ENCODE measurements around the gene SACS. TPM values are rescaled to one million over a fixed set of nuclear protein-coding genes. Genes with fewer than 3 reads are reported as not detected.

SACS gene
- polyA plus RNA-seq, 1 donor = 5.4 TPM

DNA sequence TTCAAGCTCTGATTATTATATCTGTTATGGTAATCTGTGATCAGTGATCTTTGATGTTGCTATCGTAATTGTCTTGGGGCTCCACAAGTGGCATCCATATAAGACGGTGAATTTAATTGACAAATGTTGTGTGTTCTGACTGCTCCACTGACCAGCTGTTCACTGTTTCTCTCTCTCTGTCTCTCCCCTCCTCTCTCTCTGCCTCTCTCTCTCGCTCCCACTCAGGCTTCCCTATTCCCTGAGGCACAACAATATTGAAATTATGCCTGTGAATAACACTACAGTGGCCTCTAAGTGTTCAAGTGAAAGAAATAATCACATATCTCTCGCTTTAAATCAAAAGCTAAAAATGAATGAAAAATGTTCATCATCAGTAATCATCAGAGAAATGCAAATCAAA lies 4.4 kb upstream of the SACS start:
- no peaks in the 10 kb centered on the region for H3K4me1 ChIP-seq (ENCODE audit: control insufficient read depth, insufficient read depth, low read length)
- no peaks in the 10 kb centered on the region for H3K36me3 ChIP-seq (ENCODE audit: control insufficient read depth, insufficient read depth, low read length)
- DNase-seq = no peak
- no peak overlapping the region for H3K4me3 ChIP-seq (ENCODE audit: low read length)
- WGBS (ENCODE audit: insufficient coverage, low lambda C conversion rate) = 64% methylated on average over 2 of the region's 4 CpGs
- peaks cover 17% of the 10 kb centered on the region for H3K27me3 ChIP-seq (ENCODE audit: control insufficient read depth, insufficient read depth, low read length)
- H3K9me3 ChIP-seq (ENCODE audit: control insufficient read depth, low read depth, low read length) = peaks cover 2% of the 10 kb centered on the region
- H3K27ac ChIP-seq (ENCODE audit: low read length) = no peak overlapping the region

GRCh38 chr13:23436680-23437079 lies 3.2 kb upstream of the SACS start:
- DNase-seq = no peak
- Histone ChIP-seq H3K9me3 (ENCODE audit: control insufficient read depth, low read depth, low read length) (peaks cover 2% of the 10 kb centered on the region), H3K4me1 (ENCODE audit: control insufficient read depth, insufficient read depth, low read length) (no peaks in the 10 kb centered on the region), H3K4me3 (ENCODE audit: low read length) (no peak overlapping the region), H3K36me3 (ENCODE audit: control insufficient read depth, insufficient read depth, low read length) (no peaks in the 10 kb centered on the region), H3K27me3 (ENCODE audit: control insufficient read depth, insufficient read depth, low read length) (peaks cover 24% of the 10 kb centered on the region), H3K27ac (ENCODE audit: low read length) (no peak overlapping the region)
- 80% methylated on average over 1 of the region's 5 CpGs for WGBS (ENCODE audit: insufficient coverage, low lambda C conversion rate)

DNA sequence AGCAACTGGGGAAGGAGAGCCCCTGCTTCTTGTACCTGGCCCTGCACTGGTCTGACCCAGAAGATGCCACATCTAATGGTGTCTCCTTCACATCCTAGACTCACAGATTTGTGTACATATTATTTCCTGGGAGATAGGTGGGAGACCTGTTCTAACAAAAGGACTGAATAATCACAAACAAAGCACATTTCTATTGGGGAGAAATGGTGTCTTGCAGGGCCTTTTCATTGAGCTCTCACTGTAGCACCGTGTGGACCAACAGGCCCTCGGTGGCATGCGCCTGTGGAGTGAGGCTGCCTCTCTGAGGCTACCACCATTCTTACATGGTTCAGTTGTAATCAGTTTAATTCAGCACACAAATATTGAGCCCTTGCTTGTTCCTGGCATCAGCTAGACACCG lies 989 bp upstream of the SACS start:
- 80% methylated on average over 3 of the region's 4 CpGs for WGBS (ENCODE audit: insufficient coverage, low lambda C conversion rate)
- no peak for DNase-seq
- Histone ChIP-seq H3K4me3 (ENCODE audit: low read length) (no peak overlapping the region), H3K27me3 (ENCODE audit: control insufficient read depth, insufficient read depth, low read length) (peaks cover 24% of the 10 kb centered on the region), H3K4me1 (ENCODE audit: control insufficient read depth, insufficient read depth, low read length) (no peaks in the 10 kb centered on the region), H3K27ac (ENCODE audit: low read length) (no peak overlapping the region), H3K36me3 (ENCODE audit: control insufficient read depth, insufficient read depth, low read length) (no peaks in the 10 kb centered on the region), H3K9me3 (ENCODE audit: control insufficient read depth, low read depth, low read length) (peaks cover 2% of the 10 kb centered on the region)

- Histone ChIP-seq H3K4me1 (ENCODE audit: control insufficient read depth, insufficient read depth, low read length) (no peaks in the 10 kb centered on the region), H3K4me3 (ENCODE audit: low read length) (peak overlapping the region; percentile 39), H3K27me3 (ENCODE audit: control insufficient read depth, insufficient read depth, low read length) (peaks cover 27% of the 10 kb centered on the region), H3K27ac (ENCODE audit: low read length) (no peak overlapping the region), H3K36me3 (ENCODE audit: control insufficient read depth, insufficient read depth, low read length) (no peaks in the 10 kb centered on the region), H3K9me3 (ENCODE audit: control insufficient read depth, low read depth, low read length) (no peaks in the 10 kb centered on the region)
- no peak for DNase-seq
- 25% methylated on average over 2 of the region's 6 CpGs for WGBS (ENCODE audit: insufficient coverage, low lambda C conversion rate)
These were observed 876 bp downstream of the SACS start for GRCh38 chr13:23432626-23433025.

GRCh38 chr13:23430664-23431063 lies 2.8 kb downstream of the SACS start:
- H3K27me3 ChIP-seq (ENCODE audit: control insufficient read depth, insufficient read depth, low read length) = peaks cover 27% of the 10 kb centered on the region
- 70% methylated on average over 2 of the region's 5 CpGs for WGBS (ENCODE audit: insufficient coverage, low lambda C conversion rate)
- DNase-seq = no peak
- no peak overlapping the region for H3K27ac ChIP-seq (ENCODE audit: low read length)
- no peaks in the 10 kb centered on the region for H3K4me1 ChIP-seq (ENCODE audit: control insufficient read depth, insufficient read depth, low read length)
- H3K36me3 ChIP-seq (ENCODE audit: control insufficient read depth, insufficient read depth, low read length) = no peaks in the 10 kb centered on the region
- no peaks in the 10 kb centered on the region for H3K9me3 ChIP-seq (ENCODE audit: control insufficient read depth, low read depth, low read length)
- H3K4me3 ChIP-seq (ENCODE audit: low read length) = no peak overlapping the region

DNA sequence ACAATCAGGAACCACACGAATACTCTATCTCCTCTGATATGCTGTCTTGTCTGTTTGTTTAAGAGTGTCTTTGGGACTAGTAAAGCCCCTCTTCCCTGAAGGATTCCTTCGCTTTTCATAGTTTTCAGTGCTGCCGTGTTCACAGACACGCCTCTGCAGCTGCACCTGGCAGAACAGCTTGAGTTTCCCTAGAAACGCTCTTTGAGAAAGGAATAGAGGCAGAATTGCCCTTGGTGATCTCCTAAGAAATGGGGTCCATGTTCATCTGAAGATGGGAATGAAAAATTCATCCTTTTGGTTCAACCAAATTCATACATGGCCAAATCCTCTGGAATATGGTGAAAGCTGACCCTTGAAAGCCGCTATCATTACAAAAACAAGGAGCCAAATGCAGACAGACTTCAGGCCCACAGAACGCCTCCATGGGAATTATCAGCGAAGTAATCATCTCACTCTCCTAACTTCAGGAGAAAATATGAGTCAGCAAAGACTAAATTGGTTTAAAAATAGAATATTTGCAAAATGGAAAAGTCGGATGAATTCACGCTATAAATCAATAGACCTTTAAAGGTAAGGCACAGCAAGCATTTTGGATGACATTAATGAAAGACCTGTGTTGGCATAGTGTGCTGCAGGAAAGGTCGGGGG lies 5.5 kb downstream of the SACS start:
- 80% methylated on average over 1 of the region's 11 CpGs for WGBS (ENCODE audit: insufficient coverage, low lambda C conversion rate)
- Histone ChIP-seq H3K4me1 (ENCODE audit: control insufficient read depth, insufficient read depth, low read length) (no peaks in the 10 kb centered on the region), H3K4me3 (ENCODE audit: low read length) (no peak overlapping the region), H3K9me3 (ENCODE audit: control insufficient read depth, low read depth, low read length) (no peaks in the 10 kb centered on the region), H3K36me3 (ENCODE audit: control insufficient read depth, insufficient read depth, low read length) (no peaks in the 10 kb centered on the region), H3K27me3 (ENCODE audit: control insufficient read depth, insufficient read depth, low read length) (peaks cover 11% of the 10 kb centered on the region), H3K27ac (ENCODE audit: low read length) (no peak overlapping the region)
- no peak for DNase-seq

- no CpG with 5 or more reads among the region's 7 CpGs for WGBS (ENCODE audit: insufficient coverage, low lambda C conversion rate)
- peak in 1 of 2 donors; percentile 14 for DNase-seq
- Histone ChIP-seq H3K4me3 (ENCODE audit: low read length) (no peak overlapping the region), H3K9me3 (ENCODE audit: control insufficient read depth, low read depth, low read length) (no peaks in the 10 kb centered on the region), H3K27ac (ENCODE audit: low read length) (no peak overlapping the region), H3K4me1 (ENCODE audit: control insufficient read depth, insufficient read depth, low read length) (no peaks in the 10 kb centered on the region), H3K36me3 (ENCODE audit: control insufficient read depth, insufficient read depth, low read length) (no peaks in the 10 kb centered on the region), H3K27me3 (ENCODE audit: control insufficient read depth, insufficient read depth, low read length) (peaks cover 10% of the 10 kb centered on the region)
These were observed 6.1 kb downstream of the SACS start for GRCh38 chr13:23427342-23427843.

- no peaks in the 10 kb centered on the region for H3K27me3 ChIP-seq (ENCODE audit: control insufficient read depth, insufficient read depth, low read length)
- no peak overlapping the region for H3K27ac ChIP-seq (ENCODE audit: low read length)
- H3K36me3 ChIP-seq (ENCODE audit: control insufficient read depth, insufficient read depth, low read length) = no peaks in the 10 kb centered on the region
- no peaks in the 10 kb centered on the region for H3K4me1 ChIP-seq (ENCODE audit: control insufficient read depth, insufficient read depth, low read length)
- no peak for DNase-seq
- peaks cover 4% of the 10 kb centered on the region for H3K9me3 ChIP-seq (ENCODE audit: control insufficient read depth, low read depth, low read length)
- no peak overlapping the region for H3K4me3 ChIP-seq (ENCODE audit: low read length)
- WGBS (ENCODE audit: insufficient coverage, low lambda C conversion rate) = no CpG with 5 or more reads among the region's 5 CpGs
These were observed 11.9 kb downstream of the SACS start for GRCh38 chr13:23421596-23421995.

- Histone ChIP-seq H3K4me3 (ENCODE audit: low read length) (no peak overlapping the region), H3K9me3 (ENCODE audit: control insufficient read depth, low read depth, low read length) (peaks cover 4% of the 10 kb centered on the region), H3K4me1 (ENCODE audit: control insufficient read depth, insufficient read depth, low read length) (no peaks in the 10 kb centered on the region), H3K36me3 (ENCODE audit: control insufficient read depth, insufficient read depth, low read length) (no peaks in the 10 kb centered on the region), H3K27me3 (ENCODE audit: control insufficient read depth, insufficient read depth, low read length) (no peaks in the 10 kb centered on the region), H3K27ac (ENCODE audit: low read length) (no peak overlapping the region)
- WGBS (ENCODE audit: insufficient coverage, low lambda C conversion rate) = 100% methylated on average over 3 of the region's 33 CpGs
- DNase-seq = no peak
These were observed 14.5 kb downstream of the SACS start for GRCh38 chr13:23418776-23419683.

DNA sequence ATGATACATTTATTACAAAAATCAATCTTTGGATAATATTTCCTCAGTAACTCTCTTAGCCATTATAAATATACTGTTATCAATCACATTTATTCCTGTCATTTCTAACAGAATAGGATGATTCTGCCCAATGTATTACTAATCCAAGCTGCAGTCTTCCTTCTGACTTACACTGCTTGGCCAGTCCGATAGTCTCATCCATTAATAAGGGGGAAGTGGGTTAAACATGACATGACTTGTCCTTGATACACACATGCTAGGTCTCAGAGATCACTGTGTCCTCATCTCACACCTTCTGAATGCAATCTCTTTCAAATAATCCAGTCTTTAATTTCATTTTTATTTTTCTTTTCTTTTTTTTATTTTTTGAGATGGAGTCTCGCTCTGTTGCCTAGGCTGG lies 18.8 kb downstream of the SACS start:
- no peaks in the 10 kb centered on the region for H3K4me1 ChIP-seq (ENCODE audit: control insufficient read depth, insufficient read depth, low read length)
- peaks cover 4% of the 10 kb centered on the region for H3K9me3 ChIP-seq (ENCODE audit: control insufficient read depth, low read depth, low read length)
- no peak overlapping the region for H3K4me3 ChIP-seq (ENCODE audit: low read length)
- H3K27me3 ChIP-seq (ENCODE audit: control insufficient read depth, insufficient read depth, low read length) = no peaks in the 10 kb centered on the region
- no peak for DNase-seq
- no peak overlapping the region for H3K27ac ChIP-seq (ENCODE audit: low read length)
- H3K36me3 ChIP-seq (ENCODE audit: control insufficient read depth, insufficient read depth, low read length) = no peaks in the 10 kb centered on the region
- no CpG with 5 or more reads among the region's 2 CpGs for WGBS (ENCODE audit: insufficient coverage, low lambda C conversion rate)
